Upper lobe of left lung (tissue), 4 donors: ENCODE data around the gene MIB2.

Experiments used
- EP300 ChIP-seq, 4 donors: sonication (generic); formaldehyde crosslinking; IDR thresholded peaks; one replicate each; pipeline ENCODE4 v1.5.1; 2017; ENCODE audit warnings: antibody characterized with exemption in 4 of 4, control low read depth in 2 of 4
- POLR2A ChIP-seq, 4 donors: fragments of 450-650 bp; IDR thresholded peaks; one replicate each; pipeline ENCODE4 v1.5.1; 2016 to 2017; ENCODE audit warnings: antibody characterized with exemption in 4 of 4, mild to moderate bottlenecking in 2 of 4
- POLR2AphosphoS5 ChIP-seq, 2 donors: sonication (generic); formaldehyde crosslinking; IDR thresholded peaks; one replicate each; pipeline ENCODE4 v1.5.1; 2017; ENCODE audit warnings: antibody characterized with exemption in 2 of 2
- TF ChIP-seq, protein P1 (sequence below), 6 experiments: fragments of 450-650 bp in 4 of 6; fragments of 200-600 bp in 2 of 6; sonication (generic) in 2 of 6; IDR thresholded peaks; one replicate each; pipeline ENCODE4 v1.5.1; 2016 to 2019; ENCODE audit warnings: antibody characterized with exemption in 6 of 6

DNA sequence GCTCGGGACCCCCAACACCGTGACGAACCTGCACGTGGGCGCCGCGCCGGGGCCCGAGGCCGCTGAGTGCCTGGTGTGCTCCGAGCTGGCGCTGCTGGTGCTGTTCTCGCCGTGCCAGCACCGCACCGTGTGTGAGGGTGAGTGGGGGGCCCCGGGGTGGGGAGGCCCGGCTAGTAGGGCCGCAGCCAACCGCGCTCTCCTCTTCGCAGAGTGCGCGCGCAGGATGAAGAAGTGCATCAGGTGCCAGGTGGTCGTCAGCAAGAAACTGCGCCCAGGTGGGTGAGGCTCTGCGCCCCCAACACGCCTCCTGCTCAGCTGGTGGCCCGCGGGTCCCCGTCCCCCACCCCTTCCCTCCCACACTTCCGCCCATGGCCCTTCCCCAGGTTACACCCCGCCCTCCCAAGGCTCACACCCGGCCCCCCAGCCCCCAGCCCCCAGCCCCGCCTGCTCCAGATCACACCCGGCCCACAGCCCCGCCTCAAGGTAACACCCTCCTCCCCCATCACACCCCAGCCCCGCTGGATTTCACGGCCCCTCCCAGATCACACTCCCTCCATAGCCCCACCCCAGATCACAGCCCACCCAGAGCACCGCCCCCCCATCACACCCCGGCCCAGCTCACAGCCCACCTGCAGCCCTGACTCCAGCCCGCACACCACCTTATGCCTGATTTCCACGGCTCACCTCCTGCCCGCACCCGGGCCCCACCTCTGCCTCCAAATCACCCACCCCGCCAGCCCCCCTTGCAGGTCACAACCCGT is 14.3 kb downstream of the MIB2 start:
- TF ChIP-seq, protein P1, sequence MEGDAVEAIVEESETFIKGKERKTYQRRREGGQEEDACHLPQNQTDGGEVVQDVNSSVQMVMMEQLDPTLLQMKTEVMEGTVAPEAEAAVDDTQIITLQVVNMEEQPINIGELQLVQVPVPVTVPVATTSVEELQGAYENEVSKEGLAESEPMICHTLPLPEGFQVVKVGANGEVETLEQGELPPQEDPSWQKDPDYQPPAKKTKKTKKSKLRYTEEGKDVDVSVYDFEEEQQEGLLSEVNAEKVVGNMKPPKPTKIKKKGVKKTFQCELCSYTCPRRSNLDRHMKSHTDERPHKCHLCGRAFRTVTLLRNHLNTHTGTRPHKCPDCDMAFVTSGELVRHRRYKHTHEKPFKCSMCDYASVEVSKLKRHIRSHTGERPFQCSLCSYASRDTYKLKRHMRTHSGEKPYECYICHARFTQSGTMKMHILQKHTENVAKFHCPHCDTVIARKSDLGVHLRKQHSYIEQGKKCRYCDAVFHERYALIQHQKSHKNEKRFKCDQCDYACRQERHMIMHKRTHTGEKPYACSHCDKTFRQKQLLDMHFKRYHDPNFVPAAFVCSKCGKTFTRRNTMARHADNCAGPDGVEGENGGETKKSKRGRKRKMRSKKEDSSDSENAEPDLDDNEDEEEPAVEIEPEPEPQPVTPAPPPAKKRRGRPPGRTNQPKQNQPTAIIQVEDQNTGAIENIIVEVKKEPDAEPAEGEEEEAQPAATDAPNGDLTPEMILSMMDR (IDR thresholded peaks at IDR 0.05): no peak
- TF ChIP-seq EP300 (IDR thresholded peaks at IDR 0.05) (no peak), POLR2A (IDR thresholded peaks at IDR 0.05) (no peak), POLR2AphosphoS5 (IDR thresholded peaks at IDR 0.05) (no peak)
